GM18507 (cell line): Measurements from ENCODE around the gene FNDC1.

Experiments used
- DNase-seq: peaks from one replicate; pipeline ENCODE4 v3.0.0; 2011; ENCODE audit warnings: low read depth; ENCODE audit not compliant: insufficient read length; ENCODE audit errors: extremely low spot score
- FAIRE-seq: peaks from 2 replicates; lab custom pipeline; 2011; peaks lifted over from hg19 to GRCh38; lab: Jason Lieb, UNC

FNDC1 gene

GRCh38 chr6:159301810-159302593 lies 132.8 kb downstream of the FNDC1 start:
- FAIRE-seq (no peak), DNase-seq (no peak)

GRCh38 chr6:159302594-159302992 lies 133.4 kb downstream of the FNDC1 start:
- FAIRE-seq, result no peak

GRCh38 chr6:159303159-159303558 lies 134.0 kb downstream of the FNDC1 start:
- no peak for FAIRE-seq
- no peak for DNase-seq

More at GRCh38 chr6:159302594-159302992, 133.4 kb downstream of the FNDC1 start:
- no peak for DNase-seq

- no peak for DNase-seq
- no peak for FAIRE-seq
Observed at GRCh38 chr6:159303784-159304183, 134.6 kb downstream of the FNDC1 start.

- no peak for DNase-seq
Observed at GRCh38 chr6:159304641-159305040, 135.4 kb downstream of the FNDC1 start.

GRCh38 chr6:159305159-159305558 lies 136.0 kb downstream of the FNDC1 start:
- DNase-seq (no peak), FAIRE-seq (no peak)

More at GRCh38 chr6:159304641-159305040, 135.4 kb downstream of the FNDC1 start:
- no peak for FAIRE-seq

GRCh38 chr6:159305804-159306537 lies 136.8 kb downstream of the FNDC1 start:
- FAIRE-seq, result no peak
- no peak for DNase-seq

- FAIRE-seq, result no peak
- DNase-seq, result no peak
Observed at GRCh38 chr6:159307246-159307790, 138.1 kb downstream of the FNDC1 start.

- no peak for DNase-seq
- FAIRE-seq, result no peak
Observed at GRCh38 chr6:159308198-159308597, 139.0 kb downstream of the FNDC1 start.

GRCh38 chr6:159309723-159310122 lies 140.5 kb downstream of the FNDC1 start:
- DNase-seq (no peak), FAIRE-seq (no peak)

- no peak for DNase-seq
- no peak for FAIRE-seq
Observed at GRCh38 chr6:159311618-159312017, 142.4 kb downstream of the FNDC1 start.

- DNase-seq (no peak), FAIRE-seq (no peak)
Observed at GRCh38 chr6:159312206-159312605, 143.0 kb downstream of the FNDC1 start.

GRCh38 chr6:159313018-159313417 lies 143.8 kb downstream of the FNDC1 start:
- no peak for DNase-seq
- no peak for FAIRE-seq

- DNase-seq, result no peak
- FAIRE-seq, result no peak
Observed at GRCh38 chr6:159315562-159315961, 146.4 kb downstream of the FNDC1 start.

GRCh38 chr6:159317430-159317829 lies 148.2 kb downstream of the FNDC1 start:
- no peak for DNase-seq
- no peak for FAIRE-seq

- no peak for FAIRE-seq
- no peak for DNase-seq
Observed at GRCh38 chr6:159321267-159321666, 152.1 kb downstream of the FNDC1 start.
